OCI-LY7 (cell line): ENCODE measurements around the gene GSS.

Source experiments
- CTCF ChIP-seq: fragments of 200-600 bp; sonication (generic); conservative IDR thresholded peaks from 2 replicates; pipeline ENCODE4 v1.5.1; 2014; ENCODE audit warnings: mild to moderate bottlenecking, antibody characterized with exemption, low read length, moderate library complexity, mixed read lengths
- EZH2phosphoT487 ChIP-seq: fragments of 200-600 bp; sonication (generic); IDR thresholded peaks from 2 replicates; pipeline ENCODE4 v1.6.1; 2018; ENCODE audit warnings: low read depth, borderline replicate concordance, mild to moderate bottlenecking, mixed run types, antibody characterized with exemption, low read length, moderate library complexity, mixed read lengths

- TF ChIP-seq CTCF (no peak), EZH2phosphoT487 (no peak)
These were observed 34.6 kb upstream of the GSS start for GRCh38 chr20:34990231-34990630.
